Right lung (tissue), 5 donors: ENCODE results near the gene DNAJC11. TPM values are rescaled to one million over a fixed set of nuclear protein-coding genes. Genes with fewer than 3 reads are reported as not detected.

Source experiments
- DNase-seq, 2 donors: peaks; one replicate each; pipeline ENCODE4 v3.0.0-alpha.2; 2013
- polyA plus RNA-seq, 5 donors: library from polyadenylated mRNA; unstranded; fragments of 120-200 nt; gene quantifications; one replicate each; pipeline versions ENCODE4 v1.2.1 to v1.2.3, GENCODE V29; 2013; ENCODE audit warnings: inconsistent platforms in 1 of 5, low replicate concordance in 1 of 5; ENCODE audit not compliant: insufficient read length in 5 of 5, insufficient read depth in 1 of 5

The DNAJC11 gene
- polyA plus RNA-seq, 5 donors = 41.1 to 46.5 (median 45.7) TPM

GRCh38 chr1:6587261-6588005 lies 114.2 kb downstream of the DNAJC11 start:
- no peak for DNase-seq

GRCh38 chr1:6586404-6586816 lies 115.2 kb downstream of the DNAJC11 start:
- no peak for DNase-seq

DNA sequence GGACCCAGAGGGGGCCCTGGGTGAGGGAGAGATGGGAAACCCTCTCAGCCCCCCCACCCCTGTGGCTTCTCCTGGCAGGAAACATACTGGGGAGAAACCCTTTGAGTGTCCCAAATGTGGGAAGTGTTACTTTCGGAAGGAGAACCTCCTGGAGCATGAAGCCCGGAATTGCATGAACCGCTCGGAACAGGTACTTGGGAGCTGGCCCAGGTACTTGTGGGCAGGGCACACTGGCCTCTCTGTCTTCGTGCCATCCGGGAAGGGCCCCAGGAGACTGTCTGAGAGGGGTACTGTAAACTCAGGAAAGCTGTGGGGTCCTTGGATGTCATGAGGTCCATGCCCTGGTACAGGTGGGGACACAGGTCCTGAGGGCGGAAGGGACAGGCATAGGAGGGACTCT lies 115.8 kb downstream of the DNAJC11 start:
- no peak for DNase-seq

- DNase-seq = no peak
Observed at GRCh38 chr1:6585081-6585722, 116.4 kb downstream of the DNAJC11 start.

Other genes with a start within 250 kb of the DNAJC11 start
- gene TNFRSF25, start 235.6 kb downstream of the DNAJC11 start, polyA plus RNA-seq = 10 to 100 TPM; 16.5 to 32.9 (median 27.1) TPM
- 10 to 100 TPM; 20.0 to 33.7 (median 28.7) TPM for gene PLEKHG5, start 210.1 kb downstream of the DNAJC11 start, polyA plus RNA-seq
- gene NOL9, start 147.3 kb downstream of the DNAJC11 start, polyA plus RNA-seq = 10 to 100 TPM; 15.2 to 24.4 (median 22.4) TPM
- gene TAS1R1, start 146.5 kb downstream of the DNAJC11 start, polyA plus RNA-seq = under 1 TPM in 4 of 5 donors, not detected in 1; 0.17 to 0.54 (median 0.19) TPM
- gene ZBTB48, start 121.8 kb downstream of the DNAJC11 start, polyA plus RNA-seq = 10 to 100 TPM; 22.8 to 37.6 (median 32.7) TPM
- gene KLHL21, start 98.9 kb downstream of the DNAJC11 start, polyA plus RNA-seq = 10 to 100 TPM in 4 of 5 donors, 1 to 10 TPM in 1; 8.4 to 17.4 (median 13.2) TPM
- 10 to 100 TPM; 16.1 to 21.2 (median 20.7) TPM for gene PHF13, start 88.1 kb downstream of the DNAJC11 start, polyA plus RNA-seq
- gene THAP3, start 76.9 kb downstream of the DNAJC11 start, polyA plus RNA-seq = 10 to 100 TPM; 13.1 to 24.1 (median 17.8) TPM
- gene CAMTA1, start 83.6 kb upstream of the DNAJC11 start, polyA plus RNA-seq = 10 to 100 TPM; 41.0 to 56.5 (median 48.5) TPM